Esophagus squamous epithelium (tissue), 4 donors: Measurements from ENCODE around the gene KCNC2.

ENCODE experiments used
- POLR2A ChIP-seq, 4 donors: fragments of 450-650 bp; IDR thresholded peaks; one replicate each; pipeline ENCODE4 v1.6.1; 2017; ENCODE audit warnings: antibody characterized with exemption in 4 of 4, mild to moderate bottlenecking in 4 of 4, moderate library complexity in 3 of 4
- TF ChIP-seq, protein P1 (sequence below), 6 experiments: fragments of 450-650 bp in 4 of 6; fragments of 200-600 bp in 2 of 6; sonication (generic) in 2 of 6; IDR thresholded peaks; one replicate each; pipeline ENCODE4 v1.5.1; 2016 to 2019; ENCODE audit warnings: antibody characterized with exemption in 6 of 6, mild to moderate bottlenecking in 4 of 6, moderate library complexity in 4 of 6

DNA sequence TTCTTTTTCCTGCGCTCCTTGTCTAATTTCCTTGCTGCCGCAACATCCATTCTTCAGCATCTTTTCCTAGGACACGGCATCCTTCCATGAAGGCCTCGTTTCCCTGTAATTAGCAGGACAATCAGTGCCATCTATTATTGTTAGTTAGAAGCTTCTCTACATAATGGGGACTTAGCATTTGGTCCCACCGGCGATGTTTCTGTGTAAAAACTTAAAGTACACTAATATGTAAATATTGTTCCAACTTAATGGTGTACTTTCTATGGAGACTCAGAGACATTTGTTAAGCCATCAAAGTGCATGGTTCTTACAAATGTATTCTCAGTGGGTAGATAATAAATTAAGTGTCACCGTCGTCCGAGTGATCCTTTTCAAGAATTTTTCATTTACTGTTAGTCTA, 17.4 kb downstream of the KCNC2 start:
- TF ChIP-seq POLR2A (IDR thresholded peaks at IDR 0.05) = no peak
- TF ChIP-seq, protein P1, sequence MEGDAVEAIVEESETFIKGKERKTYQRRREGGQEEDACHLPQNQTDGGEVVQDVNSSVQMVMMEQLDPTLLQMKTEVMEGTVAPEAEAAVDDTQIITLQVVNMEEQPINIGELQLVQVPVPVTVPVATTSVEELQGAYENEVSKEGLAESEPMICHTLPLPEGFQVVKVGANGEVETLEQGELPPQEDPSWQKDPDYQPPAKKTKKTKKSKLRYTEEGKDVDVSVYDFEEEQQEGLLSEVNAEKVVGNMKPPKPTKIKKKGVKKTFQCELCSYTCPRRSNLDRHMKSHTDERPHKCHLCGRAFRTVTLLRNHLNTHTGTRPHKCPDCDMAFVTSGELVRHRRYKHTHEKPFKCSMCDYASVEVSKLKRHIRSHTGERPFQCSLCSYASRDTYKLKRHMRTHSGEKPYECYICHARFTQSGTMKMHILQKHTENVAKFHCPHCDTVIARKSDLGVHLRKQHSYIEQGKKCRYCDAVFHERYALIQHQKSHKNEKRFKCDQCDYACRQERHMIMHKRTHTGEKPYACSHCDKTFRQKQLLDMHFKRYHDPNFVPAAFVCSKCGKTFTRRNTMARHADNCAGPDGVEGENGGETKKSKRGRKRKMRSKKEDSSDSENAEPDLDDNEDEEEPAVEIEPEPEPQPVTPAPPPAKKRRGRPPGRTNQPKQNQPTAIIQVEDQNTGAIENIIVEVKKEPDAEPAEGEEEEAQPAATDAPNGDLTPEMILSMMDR (IDR thresholded peaks at IDR 0.05) = no peak
